Calu3 (cell line): ENCODE data around the gene SPEM1. TPM values are rescaled to one million over a fixed set of nuclear protein-coding genes. Genes with fewer than 3 reads are reported as not detected.

Source experiments
- BruUV-seq: library from RNA; stranded (reverse); fragments of 400-500 nt; replicated peaks from 2 replicates; lab custom pipeline; 2021; lab: Mats Ljungman, UMichigan
- CTCF ChIA-PET: fragments of 300-600 bp; sonication (Branson Sonifier 250); formaldehyde crosslinking; loops from one replicate; lab custom pipeline; 2022; ENCODE audit warnings: antibody characterized with exemption; lab: Charles Lee
- DNase-seq: peaks from one replicate; pipeline ENCODE4 v3.0.0; 2022
- H3K27ac Mint-ChIP-seq: one replicate; pipeline ENCODE4 v1.8.0; 2022; ENCODE audit warnings: mixed read lengths; ENCODE audit not compliant: unreplicated experiment
- H3K27me3 Mint-ChIP-seq: one replicate; pipeline ENCODE4 v1.8.0; 2022; ENCODE audit warnings: mixed read lengths; ENCODE audit not compliant: unreplicated experiment
- H3K36me3 Mint-ChIP-seq: one replicate; pipeline ENCODE4 v1.8.0; 2022; ENCODE audit warnings: mild to moderate bottlenecking, moderate library complexity, mixed read lengths; ENCODE audit not compliant: insufficient read depth, unreplicated experiment
- H3K4me1 Mint-ChIP-seq: one replicate; pipeline ENCODE4 v1.8.0; 2022; ENCODE audit warnings: mild to moderate bottlenecking, low read depth, mixed read lengths; ENCODE audit not compliant: unreplicated experiment
- H3K4me3 Mint-ChIP-seq: one replicate; pipeline ENCODE4 v1.8.0; 2022; ENCODE audit warnings: mild to moderate bottlenecking, low read depth, moderate library complexity, mixed read lengths; ENCODE audit not compliant: unreplicated experiment
- H3K9me3 Mint-ChIP-seq: one replicate; pipeline ENCODE4 v1.8.0; 2022; ENCODE audit warnings: low read depth, mixed read lengths; ENCODE audit not compliant: unreplicated experiment
- CTCF ChIP-seq: fragments of 200-600 bp; IDR thresholded peaks from one replicate; pipeline ENCODE4 v1.8.0; 2022; ENCODE audit warnings: antibody characterized with exemption; ENCODE audit not compliant: unreplicated experiment
- intact Hi-C: fragments of 100-400 bp; cut with micrococcal nuclease; formaldehyde crosslinking; loops from one replicate; pipeline ENCODE4 v1.10.0; 2022; ENCODE audit not compliant: unreplicated experiment
- total RNA-seq: library from RNA; stranded (reverse); gene quantifications from 2 replicates; pipeline ENCODE4 v1.2.3, GENCODE V29; 2022

The SPEM1 gene
- total RNA-seq, 1 experiment from 2014 or later: not detected

GRCh38 chr17:7437950-7438614, 18.0 kb downstream of the SPEM1 start:
- no peak overlapping the region for H3K27ac Mint-ChIP-seq
- no peak for TF ChIP-seq CTCF
- H3K4me1 Mint-ChIP-seq: peaks cover 7% of the 10 kb centered on the region
- no peak for DNase-seq
- H3K36me3 Mint-ChIP-seq: peaks cover 38% of the 10 kb centered on the region
- intact Hi-C loops: loop anchor here (5.0 kb wide), 3 partner anchors 39 to 124 kb away; partner anchors contain the start of genes KCTD11, SENP3 and ZBTB4
- CTCF ChIA-PET: no interaction called here
- BruUV-seq: no TSS peak
- H3K4me3 Mint-ChIP-seq: peak overlapping the region; percentile 75
- peaks cover 53% of the 10 kb centered on the region for H3K27me3 Mint-ChIP-seq
- no peaks in the 10 kb centered on the region for H3K9me3 Mint-ChIP-seq

GRCh38 chr17:7438656-7439460, 18.7 kb downstream of the SPEM1 start:
- no peak for TF ChIP-seq CTCF
- Mint-ChIP-seq H3K4me1 (peaks cover 7% of the 10 kb centered on the region), H3K27ac (peak overlapping the region; percentile 72), H3K4me3 (peak overlapping the region; percentile 72), H3K36me3 (peaks cover 38% of the 10 kb centered on the region), H3K27me3 (peaks cover 60% of the 10 kb centered on the region), H3K9me3 (no peaks in the 10 kb centered on the region)
- no peak for DNase-seq
- no TSS peak for BruUV-seq
- intact Hi-C loops: loop anchor here (5.0 kb wide), 3 partner anchors 38 to 123 kb away; partner anchors contain the start of genes KCTD11, SENP3 and ZBTB4
- CTCF ChIA-PET: no interaction called here

GRCh38 chr17:7439462-7440112, 19.5 kb downstream of the SPEM1 start, which contains the start of gene FGF11:
FGF11 (plus strand) TSS chr17:7439512; CDS start chr17:7439621, 109 bp downstream.
- Mint-ChIP-seq H3K27me3 (peaks cover 62% of the 10 kb centered on the region), H3K9me3 (no peaks in the 10 kb centered on the region), H3K4me3 (peak within 1 kb of the TSS; percentile 72), H3K4me1 (peaks cover 7% of the 10 kb centered on the region), H3K27ac (peak within 1 kb of the TSS; percentile 72), H3K36me3 (peaks cover 38% of the 10 kb centered on the region)
- CTCF ChIA-PET: no interaction called here
- no TSS peak for BruUV-seq
- intact Hi-C loops: loop anchor here (5.0 kb wide), 3 partner anchors 38 to 123 kb away; partner anchors contain the start of genes KCTD11, SENP3 and ZBTB4
- TF ChIP-seq CTCF: no peak
- DNase-seq: no peak

GRCh38 chr17:7440113-7440833, 20.1 kb downstream of the SPEM1 start:
- Mint-ChIP-seq H3K9me3 (no peaks in the 10 kb centered on the region), H3K27ac (peak overlapping the region; percentile 47), H3K4me3 (peak overlapping the region; percentile 72), H3K36me3 (peaks cover 34% of the 10 kb centered on the region), H3K27me3 (peaks cover 62% of the 10 kb centered on the region), H3K4me1 (peaks cover 7% of the 10 kb centered on the region)
- CTCF ChIA-PET: no interaction called here
- DNase-seq: peak; percentile 38
- no TSS peak for BruUV-seq
- intact Hi-C loops: no loop called here
- no peak for TF ChIP-seq CTCF
